SK-N-SH (cell line): ENCODE results near the gene WNK4. TPM values are rescaled to one million over a fixed set of nuclear protein-coding genes. Genes with fewer than 3 reads are reported as not detected.

Source experiments
- CTCF ChIA-PET: fragments of 300-600, 350-600 bp; formaldehyde crosslinking; extraction: SDS; loops from one replicate; lab custom pipeline; 2021; lab: Yijun Ruan, JAX
- POLR2A ChIA-PET: fragments of 350-600 bp; sonication (Branson Sonifier 250); formaldehyde crosslinking; extraction: SDS; loops from one replicate; lab custom pipeline; 2020; ENCODE audit warnings: antibody characterized with exemption, inconsistent platforms; lab: Yijun Ruan, JAX
- DNase-seq: peaks from one replicate; pipeline ENCODE4 v3.0.0; 2012
- H2AFZ ChIP-seq: fragments of 200-600 bp; sonication (generic); 2 replicates; pipeline ENCODE4 v1.8.1; 2016; ENCODE audit warnings: antibody characterized with exemption, mild to moderate bottlenecking, low read depth
- H3F3A ChIP-seq: fragments of 200-600 bp; sonication (generic); replicated peaks from 2 replicates; pipeline ENCODE3; 2016; ENCODE audit warnings: antibody characterized with exemption, mild to moderate bottlenecking; ENCODE audit not compliant: insufficient read depth
- H3K27ac ChIP-seq, 2 experiments: fragments of 200-500 bp in 1 of 2; fragments of 200-600 bp in 1 of 2; sonication (Bioruptor generic) in 1 of 2; sonication (generic), shearing (Covaris generic) in 1 of 2; 2 replicates each; pipeline versions ENCODE4 v1.5.1 to v1.6.1; 2014 to 2016; ENCODE audit warnings: low read depth in 2 of 2, inconsistent platforms in 1 of 2, low read length in 1 of 2, mild to moderate bottlenecking in 1 of 2, mixed read lengths in 1 of 2
- H3K27me3 ChIP-seq: fragments of 200-600 bp; sonication (generic), shearing (Covaris generic); 2 replicates; pipeline ENCODE4 v1.6.1; 2016; ENCODE audit warnings: mixed run types; ENCODE audit not compliant: insufficient read depth
- H3K36me3 ChIP-seq, 2 experiments: fragments of 200-500 bp in 1 of 2; fragments of 200-600 bp in 1 of 2; sonication (Bioruptor generic) in 1 of 2; sonication (generic) in 1 of 2; replicated peaks in 1 of 2; 2 replicates each; pipeline versions ENCODE3 to v1.5.1; 2014 to 2016; ENCODE audit warnings: low read length in 1 of 2, mild to moderate bottlenecking in 1 of 2; ENCODE audit not compliant: insufficient read depth in 2 of 2, control insufficient read depth in 1 of 2
- H3K4me1 ChIP-seq, 2 experiments: fragments of 200-500 bp in 1 of 2; fragments of 200-600 bp in 1 of 2; sonication (Bioruptor generic) in 1 of 2; sonication (generic), shearing (Covaris generic) in 1 of 2; 2 replicates each; pipeline versions ENCODE4 v1.5.1 to v1.6.1; 2014 to 2016; ENCODE audit warnings: low read depth in 1 of 2, low read length in 1 of 2, mixed run types in 1 of 2; ENCODE audit not compliant: insufficient read depth in 2 of 2, control insufficient read depth in 1 of 2
- H3K4me2 ChIP-seq: fragments of 200-600 bp; sonication (generic), shearing (Covaris generic); 2 replicates; pipeline ENCODE4 v1.6.1; 2017; ENCODE audit warnings: mixed run types
- H3K4me3 ChIP-seq, 2 experiments: fragments of 200-500 bp in 1 of 2; fragments of 200-600 bp in 1 of 2; sonication (Bioruptor generic) in 1 of 2; sonication (generic), shearing (Covaris generic) in 1 of 2; 2 replicates each; pipeline versions ENCODE4 v1.5.1 to v1.8.1; 2014 to 2016; ENCODE audit warnings: low read depth in 2 of 2, inconsistent platforms in 1 of 2, low read length in 1 of 2, mild to moderate bottlenecking in 1 of 2, mixed read lengths in 1 of 2, moderate library complexity in 1 of 2
- H3K79me2 ChIP-seq: fragments of 200-600 bp; sonication (generic); 2 replicates; pipeline ENCODE4 v1.8.1; 2017; ENCODE audit warnings: mild to moderate bottlenecking; ENCODE audit not compliant: insufficient read depth
- H3K9ac ChIP-seq: fragments of 200-600 bp; sonication (generic); 2 replicates; pipeline ENCODE4 v1.6.1; 2017; ENCODE audit warnings: mixed run types
- H3K9me2 ChIP-seq: fragments of 200-600 bp; sonication (generic); 2 replicates; pipeline ENCODE4 v1.6.1; 2017; ENCODE audit warnings: mixed run types
- H3K9me3 ChIP-seq: fragments of 200-600 bp; sonication (generic); 2 replicates; pipeline ENCODE4 v1.6.1; 2017; ENCODE audit warnings: mixed run types, mild to moderate bottlenecking, moderate library complexity
- H4K20me1 ChIP-seq: fragments of 200-600 bp; sonication (generic); 2 replicates; pipeline ENCODE4 v1.6.1; 2017; ENCODE audit warnings: mild to moderate bottlenecking, mixed run types; ENCODE audit not compliant: insufficient read depth
- CHD2 ChIP-seq: fragments of 150-350 bp; IDR thresholded peaks from 2 replicates; pipeline ENCODE4 v1.6.1; 2018; ENCODE audit warnings: low read length; ENCODE audit not compliant: partially characterized antibody
- NRF1 ChIP-seq: IDR thresholded peaks from 2 replicates; pipeline ENCODE4 v1.6.1; 2012; ENCODE audit warnings: low read depth, mild to moderate bottlenecking, low read length
- RAD21 ChIP-seq: IDR thresholded peaks from 2 replicates; pipeline ENCODE4 v1.6.1; 2012; ENCODE audit warnings: mild to moderate bottlenecking, low read length
- SMC3 ChIP-seq: IDR thresholded peaks from 2 replicates; pipeline ENCODE4 v1.6.1; 2012; ENCODE audit warnings: low read depth, low read length, improper control_type of control experiment
- TEAD4 ChIP-seq: IDR thresholded peaks from 2 replicates; pipeline ENCODE4 v1.4.0; 2012; ENCODE audit warnings: mild to moderate bottlenecking, borderline replicate concordance; ENCODE audit not compliant: insufficient read depth
- whole genome bisulfite sequencing: methylation state at CpG from one replicate; pipeline ENCODE4 v1.1.6; 2017; ENCODE audit warnings: low lambda C conversion rate; 5-methylcytosine and 5-hydroxymethylcytosine counted together
- polyA plus RNA-seq, 3 experiments: library from polyadenylated mRNA; depleted of rRNA; stranded (reverse); fragments of >200 nt; gene quantifications; 2 replicates each; pipeline ENCODE4 v1.2.3, GENCODE V29; 2012
- TF ChIP-seq, protein P1 (sequence below): IDR thresholded peaks from 2 replicates; pipeline ENCODE4 v1.4.0; 2012; ENCODE audit warnings: low read depth, borderline replicate concordance
- TF ChIP-seq, protein P2 (sequence below): fragments of 200-600 bp; sonication (generic); IDR thresholded peaks from 2 replicates; pipeline ENCODE4 v1.6.1; 2017; ENCODE audit warnings: antibody characterized with exemption, mild to moderate bottlenecking, moderate library complexity

WNK4 gene
- polyA plus RNA-seq, 1 of the 3 experiments (the other 2 are of a cell fraction): 12.5 TPM

DNA sequence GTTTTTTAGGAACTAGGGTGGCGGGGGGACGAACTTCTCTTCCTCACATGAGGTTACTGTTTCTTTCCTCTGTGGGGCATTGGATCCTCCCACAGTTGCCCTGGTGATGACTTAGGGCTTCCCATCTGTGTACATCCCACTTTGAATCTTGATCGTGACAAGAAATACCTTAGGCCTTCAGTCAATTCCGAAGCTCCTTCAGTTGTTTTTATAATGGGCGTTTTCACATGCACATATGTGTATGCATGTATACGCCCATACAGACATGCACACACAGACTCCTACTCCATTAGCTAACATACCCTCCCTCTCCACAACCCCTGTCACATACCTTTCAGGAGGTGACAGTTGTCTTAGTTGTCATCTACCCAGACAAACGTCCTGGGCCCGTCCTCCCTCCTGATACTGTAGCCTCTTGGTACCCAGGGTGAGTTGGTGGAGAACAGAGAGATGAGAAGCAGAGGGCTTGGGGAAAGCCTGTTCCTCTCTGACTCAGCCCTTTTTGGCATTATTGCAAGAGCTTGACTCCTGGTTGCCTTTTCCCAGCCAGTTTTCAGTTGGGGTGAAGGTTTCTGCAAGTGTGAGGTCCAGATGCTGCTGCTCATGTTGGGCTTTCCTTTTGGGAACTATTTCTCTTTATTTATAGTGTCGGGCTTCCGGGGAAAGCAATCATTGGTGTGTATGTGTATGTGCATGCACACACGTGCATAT, 61.7 kb downstream of the WNK4 start:
- ChIA-PET POLR2A (no interaction called here), CTCF (interaction anchor here (0.9 to 4.7 kb wide), 10 partner anchors 11 to 155 kb away, joined by 3 to 34 read pairs (median 4); partner anchors contain the start of genes BECN1 and RPL27)
- Histone ChIP-seq H3K9ac (no peak overlapping the region), H2AFZ (no peak overlapping the region), H3K27me3 (no peaks in the 10 kb centered on the region), H3K36me3 (peaks cover 51 to 73% of the 10 kb centered on the region in 2 experiments), H3F3A (peaks cover 19% of the 10 kb centered on the region), H3K4me2 (no peak overlapping the region), H3K4me1 (no peaks in the 10 kb centered on the region), H3K4me3 (no peak overlapping the region), H4K20me1 (0 out of 2 replicates have a peak, but pooled peaks cover 10% of the 10 kb centered on the region), H3K27ac (no peak overlapping the region), H3K79me2 (peaks cover 3% of the 10 kb centered on the region; the same call in 1 of the 2 replicates), H3K9me2 (no peaks in the 10 kb centered on the region), H3K9me3 (no peaks in the 10 kb centered on the region)
- 87% methylated on average over 11 of the region's 11 CpGs for WGBS
- TF ChIP-seq RAD21: no peak
- TF ChIP-seq, protein P1, sequence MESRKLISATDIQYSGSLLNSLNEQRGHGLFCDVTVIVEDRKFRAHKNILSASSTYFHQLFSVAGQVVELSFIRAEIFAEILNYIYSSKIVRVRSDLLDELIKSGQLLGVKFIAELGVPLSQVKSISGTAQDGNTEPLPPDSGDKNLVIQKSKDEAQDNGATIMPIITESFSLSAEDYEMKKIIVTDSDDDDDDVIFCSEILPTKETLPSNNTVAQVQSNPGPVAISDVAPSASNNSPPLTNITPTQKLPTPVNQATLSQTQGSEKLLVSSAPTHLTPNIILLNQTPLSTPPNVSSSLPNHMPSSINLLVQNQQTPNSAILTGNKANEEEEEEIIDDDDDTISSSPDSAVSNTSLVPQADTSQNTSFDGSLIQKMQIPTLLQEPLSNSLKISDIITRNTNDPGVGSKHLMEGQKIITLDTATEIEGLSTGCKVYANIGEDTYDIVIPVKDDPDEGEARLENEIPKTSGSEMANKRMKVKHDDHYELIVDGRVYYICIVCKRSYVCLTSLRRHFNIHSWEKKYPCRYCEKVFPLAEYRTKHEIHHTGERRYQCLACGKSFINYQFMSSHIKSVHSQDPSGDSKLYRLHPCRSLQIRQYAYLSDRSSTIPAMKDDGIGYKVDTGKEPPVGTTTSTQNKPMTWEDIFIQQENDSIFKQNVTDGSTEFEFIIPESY: no peak
- no peak for TF ChIP-seq CHD2
- TF ChIP-seq NRF1: no peak
- no peak for DNase-seq

DNA sequence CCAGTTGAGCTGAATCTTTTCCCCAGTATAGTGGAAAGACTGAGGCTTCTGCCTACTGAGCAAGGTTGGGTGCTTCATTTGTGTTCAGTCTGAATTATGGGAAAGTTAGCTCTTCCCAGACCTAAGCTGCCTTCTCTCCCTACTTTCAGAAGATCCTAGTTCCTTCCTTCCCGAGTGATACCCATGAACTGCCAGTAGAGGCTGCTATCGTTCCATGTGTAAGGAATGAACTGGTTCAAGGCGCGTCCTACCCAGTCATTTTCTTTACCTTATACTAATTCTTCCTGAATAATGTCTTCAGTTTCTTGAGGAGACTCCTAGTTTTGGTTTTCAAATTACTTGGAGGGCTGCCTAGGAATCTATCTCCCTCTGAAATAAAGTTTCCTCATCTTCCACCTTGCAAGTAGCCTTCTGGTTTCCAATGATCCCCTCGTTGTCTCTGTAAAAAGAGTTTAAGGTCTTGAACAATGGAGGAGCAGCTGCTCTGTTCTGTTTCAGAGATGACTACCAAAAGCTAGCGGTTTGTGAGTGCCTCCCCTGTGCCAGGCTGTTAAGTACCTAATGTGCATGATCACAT, 63.0 kb downstream of the WNK4 start:
- POLR2A ChIA-PET: interaction anchor here (1.0 kb wide), 1 partner anchor 155 kb away, joined by 3 read pairs; the partner anchor contains the start of gene RPL27

More for the DNA sequence above, 63.0 kb downstream of the WNK4 start:
- H3K4me1 ChIP-seq: no peaks in the 10 kb centered on the region
- TF ChIP-seq, protein P2, sequence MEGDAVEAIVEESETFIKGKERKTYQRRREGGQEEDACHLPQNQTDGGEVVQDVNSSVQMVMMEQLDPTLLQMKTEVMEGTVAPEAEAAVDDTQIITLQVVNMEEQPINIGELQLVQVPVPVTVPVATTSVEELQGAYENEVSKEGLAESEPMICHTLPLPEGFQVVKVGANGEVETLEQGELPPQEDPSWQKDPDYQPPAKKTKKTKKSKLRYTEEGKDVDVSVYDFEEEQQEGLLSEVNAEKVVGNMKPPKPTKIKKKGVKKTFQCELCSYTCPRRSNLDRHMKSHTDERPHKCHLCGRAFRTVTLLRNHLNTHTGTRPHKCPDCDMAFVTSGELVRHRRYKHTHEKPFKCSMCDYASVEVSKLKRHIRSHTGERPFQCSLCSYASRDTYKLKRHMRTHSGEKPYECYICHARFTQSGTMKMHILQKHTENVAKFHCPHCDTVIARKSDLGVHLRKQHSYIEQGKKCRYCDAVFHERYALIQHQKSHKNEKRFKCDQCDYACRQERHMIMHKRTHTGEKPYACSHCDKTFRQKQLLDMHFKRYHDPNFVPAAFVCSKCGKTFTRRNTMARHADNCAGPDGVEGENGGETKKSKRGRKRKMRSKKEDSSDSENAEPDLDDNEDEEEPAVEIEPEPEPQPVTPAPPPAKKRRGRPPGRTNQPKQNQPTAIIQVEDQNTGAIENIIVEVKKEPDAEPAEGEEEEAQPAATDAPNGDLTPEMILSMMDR: peak; percentile 92
- TF ChIP-seq SMC3 (peak; percentile 63), TEAD4 (no peak), RAD21 (peak; percentile 81)
- peaks cover 38 to 63% of the 10 kb centered on the region in 2 experiments for H3K36me3 ChIP-seq
- DNase-seq: peak; percentile 80
- no peak overlapping the region for H3K27ac ChIP-seq
- CTCF ChIA-PET: interaction anchor here (0.5 to 4.7 kb wide), 29 partner anchors 9 to 491 kb away, joined by 3 to 34 read pairs (median 3); partner anchors contain the start of genes BECN1 and RPL27
- H2AFZ ChIP-seq: no peak overlapping the region
- H4K20me1 ChIP-seq: 0 out of 2 replicates have a peak, but pooled peaks cover 10% of the 10 kb centered on the region
- WGBS: 59% methylated on average over 6 of the region's 6 CpGs
- H3K9me3 ChIP-seq: no peaks in the 10 kb centered on the region
- no peaks in the 10 kb centered on the region; the same call in 1 of the 2 replicates for H3K79me2 ChIP-seq
- peaks cover 19% of the 10 kb centered on the region for H3F3A ChIP-seq
- no peaks in the 10 kb centered on the region for H3K27me3 ChIP-seq
- no peak overlapping the region; a peak in 1 of 4 replicates for H3K4me3 ChIP-seq
- no peaks in the 10 kb centered on the region for H3K9me2 ChIP-seq
- H3K9ac ChIP-seq: no peak overlapping the region
- H3K4me2 ChIP-seq: no peak overlapping the region
